Neural cell (in vitro differentiated cells): ENCODE measurements around the gene PFKFB3.

ENCODE experiments used
- EP300 ChIP-seq: fragments of 450-650 bp; conservative IDR thresholded peaks from 2 replicates; pipeline ENCODE4 v1.6.1; 2014; ENCODE audit warnings: antibody characterized with exemption, mild to moderate bottlenecking, moderate library complexity; ENCODE audit not compliant: poor library complexity, severe bottlenecking
- TF ChIP-seq, protein P1 (sequence below): fragments of 450-650 bp; IDR thresholded peaks from 2 replicates; pipeline ENCODE4 v1.5.1; 2014; ENCODE audit warnings: antibody characterized with exemption, mild to moderate bottlenecking, moderate library complexity; ENCODE audit not compliant: poor library complexity, severe bottlenecking

DNA sequence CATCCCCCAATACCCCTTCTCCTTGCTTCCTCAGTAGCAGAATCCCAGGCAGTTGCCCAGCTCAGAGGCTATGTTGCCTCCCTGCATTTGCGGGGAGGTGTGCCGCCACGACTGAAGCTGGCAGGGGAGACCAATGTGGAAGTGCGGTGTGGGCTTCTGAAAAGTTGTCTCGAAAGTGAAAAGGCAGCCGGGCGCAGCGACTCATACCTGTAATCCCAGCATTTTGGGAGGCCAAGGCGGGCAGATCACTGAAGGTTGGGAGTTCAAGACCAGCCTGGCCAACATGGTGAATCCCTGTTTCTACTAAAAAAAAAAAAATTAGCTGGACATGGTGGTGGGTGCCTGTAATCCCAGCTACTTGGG lies 15.9 kb upstream of the PFKFB3 start:
- no peak for TF ChIP-seq EP300
- TF ChIP-seq, protein P1, sequence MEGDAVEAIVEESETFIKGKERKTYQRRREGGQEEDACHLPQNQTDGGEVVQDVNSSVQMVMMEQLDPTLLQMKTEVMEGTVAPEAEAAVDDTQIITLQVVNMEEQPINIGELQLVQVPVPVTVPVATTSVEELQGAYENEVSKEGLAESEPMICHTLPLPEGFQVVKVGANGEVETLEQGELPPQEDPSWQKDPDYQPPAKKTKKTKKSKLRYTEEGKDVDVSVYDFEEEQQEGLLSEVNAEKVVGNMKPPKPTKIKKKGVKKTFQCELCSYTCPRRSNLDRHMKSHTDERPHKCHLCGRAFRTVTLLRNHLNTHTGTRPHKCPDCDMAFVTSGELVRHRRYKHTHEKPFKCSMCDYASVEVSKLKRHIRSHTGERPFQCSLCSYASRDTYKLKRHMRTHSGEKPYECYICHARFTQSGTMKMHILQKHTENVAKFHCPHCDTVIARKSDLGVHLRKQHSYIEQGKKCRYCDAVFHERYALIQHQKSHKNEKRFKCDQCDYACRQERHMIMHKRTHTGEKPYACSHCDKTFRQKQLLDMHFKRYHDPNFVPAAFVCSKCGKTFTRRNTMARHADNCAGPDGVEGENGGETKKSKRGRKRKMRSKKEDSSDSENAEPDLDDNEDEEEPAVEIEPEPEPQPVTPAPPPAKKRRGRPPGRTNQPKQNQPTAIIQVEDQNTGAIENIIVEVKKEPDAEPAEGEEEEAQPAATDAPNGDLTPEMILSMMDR: no peak
